Suppressor macrophage (primary cell): Measurements from ENCODE around the gene GDF15.

Experiments used
- DNase-seq, 4 experiments: peaks; one replicate each; pipeline ENCODE4 v3.0.0-alpha.2; 2020 to 2022

GDF15 gene

GRCh38 chr19:18419195-18419698 is 33.3 kb downstream of the GDF15 start, which contains the start of gene SSBP4:
Gene SSBP4 (plus strand): TSS chr19:18419398. CDS start chr19:18419649, 251 bp downstream.
- peak; percentile 85 to 95 (median 91) for DNase-seq

GRCh38 chr19:18419699-18420460 is 33.9 kb downstream of the GDF15 start:
- peak in 1 of 4 experiments; percentile 50 for DNase-seq

GRCh38 chr19:18420930-18421329 is 35.0 kb downstream of the GDF15 start:
- DNase-seq = no peak

GRCh38 chr19:18421371-18421959 is 35.5 kb downstream of the GDF15 start:
- DNase-seq = no peak

GRCh38 chr19:18422530-18423191 is 36.7 kb downstream of the GDF15 start:
- DNase-seq = no peak

- DNase-seq = no peak
These were observed 37.5 kb downstream of the GDF15 start for GRCh38 chr19:18423258-18424020.

GRCh38 chr19:18424122-18424889 is 38.3 kb downstream of the GDF15 start:
- no peak for DNase-seq

GRCh38 chr19:18424890-18425514 is 39.0 kb downstream of the GDF15 start:
- DNase-seq = no peak

- DNase-seq = no peak
These were observed 39.8 kb downstream of the GDF15 start for GRCh38 chr19:18425515-18426415.

GRCh38 chr19:18426416-18426767 is 40.4 kb downstream of the GDF15 start:
- no peak for DNase-seq

- no peak for DNase-seq
These were observed 41.3 kb downstream of the GDF15 start for GRCh38 chr19:18427080-18427742.

- DNase-seq = no peak
These were observed 41.8 kb downstream of the GDF15 start for GRCh38 chr19:18427743-18428113.

GRCh38 chr19:18428173-18428786 is 42.3 kb downstream of the GDF15 start:
- DNase-seq = no peak

- DNase-seq = peak; percentile 69 to 86 (median 80)
These were observed 43.1 kb downstream of the GDF15 start for GRCh38 chr19:18428787-18429674.

- no peak for DNase-seq
These were observed 43.9 kb downstream of the GDF15 start for GRCh38 chr19:18429717-18430416.

GRCh38 chr19:18430417-18431144 is 44.6 kb downstream of the GDF15 start:
- DNase-seq = no peak
